Vagina (tissue), 2 donors: Measurements from ENCODE around the gene RUBCN. TPM values are rescaled to one million over a fixed set of nuclear protein-coding genes. Genes with fewer than 3 reads are reported as not detected.
A peak's percentile ranks its signal among the peaks of the same experiment; 100 is the strongest.
"Not testable (repeated sequence)": the region's sequence is repeated elsewhere in the genome, so short reads cannot be mapped to it uniquely, and the experiment has no call there.

Experiments
- DNase-seq, 2 donors: peaks; one replicate each; pipeline ENCODE4 v3.0.0-alpha.2; 2017; ENCODE audit errors: extremely low spot score in 2 of 2
- H3K27ac ChIP-seq: fragments of 200-600 bp; sonication (generic); one replicate; pipeline ENCODE4 v1.5.1; 2019
- H3K27me3 ChIP-seq: fragments of 200-600 bp; sonication (generic); one replicate; pipeline ENCODE4 v1.5.1; 2019
- H3K36me3 ChIP-seq, 2 donors: fragments of 200-600 bp; sonication (generic); one replicate each; pipeline ENCODE4 v1.5.1; 2017 to 2019
- H3K4me1 ChIP-seq: fragments of 200-600 bp; sonication (generic); one replicate; pipeline ENCODE4 v1.5.1; 2019
- H3K4me3 ChIP-seq, 2 donors: fragments of 200-600 bp; sonication (generic); 1 replicate in 1 of 2; 2 replicates in 1 of 2; pipeline ENCODE4 v1.5.1; 2016 to 2019
- H3K9me3 ChIP-seq: fragments of 200-600 bp; sonication (generic); one replicate; pipeline ENCODE4 v1.5.1; 2019
- POLR2A ChIP-seq, 2 donors: fragments of 450-650 bp; IDR thresholded peaks; one replicate each; pipeline ENCODE4 v1.6.1; 2017; ENCODE audit warnings: antibody characterized with exemption in 2 of 2, mild to moderate bottlenecking in 2 of 2, moderate library complexity in 2 of 2
- POLR2AphosphoS5 ChIP-seq, 2 donors: sonication (generic); formaldehyde crosslinking; IDR thresholded peaks; one replicate each; pipeline ENCODE4 v1.9.0; 2017; ENCODE audit warnings: antibody characterized with exemption in 2 of 2, mild to moderate bottlenecking in 2 of 2, low read depth in 1 of 2; ENCODE audit not compliant: insufficient read depth in 1 of 2
- intact Hi-C: fragments of 100-400 bp; cut with DNase I; formaldehyde crosslinking; loops from one replicate; pipeline ENCODE4 v1.15.1; 2023
- total RNA-seq: library from RNA; depleted of rRNA; stranded (reverse); fragments of >200 nt; gene quantifications from one replicate; pipeline ENCODE4 v1.2.3, GENCODE V29; 2016
- TF ChIP-seq, protein P1 (sequence below), 3 experiments: fragments of 450-650 bp in 2 of 3; fragments of 200-600 bp in 1 of 3; sonication (generic) in 1 of 3; IDR thresholded peaks; one replicate each; pipeline ENCODE4 v1.5.1; 2017 to 2019; ENCODE audit warnings: antibody characterized with exemption in 3 of 3, mild to moderate bottlenecking in 2 of 3, moderate library complexity in 2 of 3

RUBCN gene
- total RNA-seq, 1 donor from 2014 or later: 48.6 TPM

DNA sequence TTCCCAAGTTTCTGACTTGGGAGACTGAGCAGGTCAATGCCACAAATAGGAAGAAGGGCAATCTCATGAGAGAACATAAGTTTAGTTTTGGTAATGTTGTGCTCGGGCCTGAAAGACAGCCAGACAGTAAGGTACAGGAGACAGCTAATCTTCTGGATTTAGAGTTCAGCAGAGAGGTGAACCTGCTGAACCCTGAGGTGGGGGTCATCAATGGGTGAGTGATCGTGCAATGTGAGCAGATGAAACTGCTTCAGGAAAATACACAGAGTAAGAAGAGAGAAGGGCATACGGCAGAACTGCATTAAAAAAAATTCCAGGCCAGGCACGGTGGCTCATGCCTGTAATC is 23.3 kb downstream of the RUBCN start:
- TF ChIP-seq POLR2AphosphoS5 (IDR thresholded peaks at IDR 0.05; ENCODE audit: insufficient read depth in 1 of 2, low read depth in 1 of 2) (no peak), POLR2A (IDR thresholded peaks at IDR 0.05) (no peak)
- TF ChIP-seq, protein P1, sequence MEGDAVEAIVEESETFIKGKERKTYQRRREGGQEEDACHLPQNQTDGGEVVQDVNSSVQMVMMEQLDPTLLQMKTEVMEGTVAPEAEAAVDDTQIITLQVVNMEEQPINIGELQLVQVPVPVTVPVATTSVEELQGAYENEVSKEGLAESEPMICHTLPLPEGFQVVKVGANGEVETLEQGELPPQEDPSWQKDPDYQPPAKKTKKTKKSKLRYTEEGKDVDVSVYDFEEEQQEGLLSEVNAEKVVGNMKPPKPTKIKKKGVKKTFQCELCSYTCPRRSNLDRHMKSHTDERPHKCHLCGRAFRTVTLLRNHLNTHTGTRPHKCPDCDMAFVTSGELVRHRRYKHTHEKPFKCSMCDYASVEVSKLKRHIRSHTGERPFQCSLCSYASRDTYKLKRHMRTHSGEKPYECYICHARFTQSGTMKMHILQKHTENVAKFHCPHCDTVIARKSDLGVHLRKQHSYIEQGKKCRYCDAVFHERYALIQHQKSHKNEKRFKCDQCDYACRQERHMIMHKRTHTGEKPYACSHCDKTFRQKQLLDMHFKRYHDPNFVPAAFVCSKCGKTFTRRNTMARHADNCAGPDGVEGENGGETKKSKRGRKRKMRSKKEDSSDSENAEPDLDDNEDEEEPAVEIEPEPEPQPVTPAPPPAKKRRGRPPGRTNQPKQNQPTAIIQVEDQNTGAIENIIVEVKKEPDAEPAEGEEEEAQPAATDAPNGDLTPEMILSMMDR (IDR thresholded peaks at IDR 0.05): no peak
- intact Hi-C loops: no loop called here
- peak overlapping the region; percentile 92 for H3K27ac ChIP-seq

DNA sequence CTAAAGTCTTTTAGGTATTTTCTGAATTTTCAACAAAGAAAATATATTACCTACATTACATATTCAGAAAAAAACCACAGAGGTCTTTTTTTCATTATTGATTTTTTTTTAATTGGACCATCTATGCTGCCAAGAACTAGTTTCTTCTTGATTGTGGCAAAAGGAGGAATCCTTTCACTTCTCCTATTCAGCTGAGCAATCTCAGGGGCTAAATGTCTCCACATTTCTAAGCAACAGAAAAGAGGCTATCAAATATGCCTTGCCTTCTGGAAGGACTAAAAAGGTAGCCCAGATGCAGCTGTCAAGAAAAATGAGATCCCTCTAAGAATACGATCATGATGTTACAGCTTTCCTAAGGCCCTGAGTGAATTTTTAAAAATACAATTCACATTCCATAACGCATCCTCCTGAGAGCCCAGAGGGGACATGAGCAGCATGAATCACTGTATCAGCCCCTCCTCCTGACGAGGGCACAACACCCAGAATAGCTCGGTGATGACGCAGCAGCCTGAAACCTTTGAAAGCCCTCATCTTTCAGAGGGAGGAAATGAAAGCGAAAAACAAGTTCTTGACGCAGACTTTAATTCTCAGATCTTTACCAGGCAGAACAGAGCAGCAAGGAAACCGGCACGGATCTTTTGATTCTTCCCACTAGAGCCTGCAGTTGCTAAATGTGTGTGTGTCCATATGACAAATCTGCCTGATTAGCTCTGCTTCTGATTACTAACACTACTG is 24.6 kb downstream of the RUBCN start:
- Histone ChIP-seq H3K4me3 (peak overlapping the region; percentile 38 to 39), H3K36me3 (peaks cover 0 to 4% of the 10 kb centered on the region in 2 donors)
- intact Hi-C loops: no loop called here

More for the DNA sequence above, 23.3 kb downstream of the RUBCN start:
- no peak for DNase-seq
- no peaks in the 10 kb centered on the region for H3K9me3 ChIP-seq
- no peaks in the 10 kb centered on the region for H3K27me3 ChIP-seq
- peaks cover 15% of the 10 kb centered on the region for H3K4me1 ChIP-seq
- H3K36me3 ChIP-seq: peaks cover 0 to 4% of the 10 kb centered on the region in 2 donors
- H3K4me3 ChIP-seq: no peak overlapping the region

GRCh38 chr3:197710965-197711364 is 25.7 kb downstream of the RUBCN start:
- H3K27me3 ChIP-seq, DNase-seq, H3K4me3 ChIP-seq, H3K36me3 ChIP-seq, intact Hi-C loops, H3K9me3 ChIP-seq: not testable (repeated sequence)
- Histone ChIP-seq H3K27ac (peak overlapping the region; percentile 92), H3K4me1 (peaks cover 15% of the 10 kb centered on the region)

More for the DNA sequence above, 24.6 kb downstream of the RUBCN start:
- no peaks in the 10 kb centered on the region for H3K27me3 ChIP-seq
- TF ChIP-seq, protein P1 (IDR thresholded peaks at IDR 0.05): no peak
- TF ChIP-seq POLR2A (IDR thresholded peaks at IDR 0.05) (peak in 1 of 2 donors; percentile 56), POLR2AphosphoS5 (IDR thresholded peaks at IDR 0.05; ENCODE audit: insufficient read depth in 1 of 2, low read depth in 1 of 2) (peak in 1 of 2 donors; percentile 98)
- H3K27ac ChIP-seq: peak overlapping the region; percentile 92
- no peaks in the 10 kb centered on the region for H3K9me3 ChIP-seq
- peak in 1 of 2 donors; percentile 92 for DNase-seq
- H3K4me1 ChIP-seq: peaks cover 15% of the 10 kb centered on the region

- no peaks in the 10 kb centered on the region for H3K27me3 ChIP-seq
- TF ChIP-seq POLR2AphosphoS5 (IDR thresholded peaks at IDR 0.05; ENCODE audit: insufficient read depth in 1 of 2, low read depth in 1 of 2) (no peak), POLR2A (IDR thresholded peaks at IDR 0.05) (no peak)
- TF ChIP-seq, protein P1 (IDR thresholded peaks at IDR 0.05): no peak
- no peak overlapping the region for H3K4me3 ChIP-seq
- H3K4me1 ChIP-seq: peaks cover 15% of the 10 kb centered on the region
- intact Hi-C loops: no loop called here
- H3K9me3 ChIP-seq: no peaks in the 10 kb centered on the region
- H3K27ac ChIP-seq: no peak overlapping the region
- DNase-seq: no peak
- H3K36me3 ChIP-seq: peaks cover 0 to 9% of the 10 kb centered on the region in 2 donors
Measured at GRCh38 chr3:197709135-197709534, 27.6 kb downstream of the RUBCN start.

DNA sequence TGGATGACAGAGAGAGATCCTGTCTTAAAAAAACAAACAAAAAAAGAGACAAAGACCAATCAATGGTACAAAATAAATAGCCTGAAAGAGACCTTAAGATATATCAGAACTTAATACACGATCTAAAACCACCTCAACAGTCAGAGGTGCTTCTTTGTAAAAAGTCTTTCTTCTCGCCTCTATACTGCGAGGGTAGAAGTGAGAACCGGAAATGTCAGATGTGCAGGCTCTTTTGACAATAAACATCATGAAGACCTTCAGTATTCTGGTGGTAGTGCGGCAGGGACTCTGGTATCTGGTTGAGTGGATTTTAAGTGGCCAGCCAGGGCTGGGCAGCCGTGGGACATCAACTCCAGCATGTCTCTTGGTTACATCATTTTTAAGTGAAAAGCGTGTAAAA is 30.0 kb downstream of the RUBCN start:
- Histone ChIP-seq H3K27me3 (no peaks in the 10 kb centered on the region), H3K27ac (no peak overlapping the region), H3K4me3 (no peak overlapping the region), H3K36me3 (peaks cover 0 to 18% of the 10 kb centered on the region in 2 donors), H3K4me1 (no peaks in the 10 kb centered on the region), H3K9me3 (no peaks in the 10 kb centered on the region)
- no peak for DNase-seq
- intact Hi-C loops: no loop called here
- TF ChIP-seq, protein P1 (IDR thresholded peaks at IDR 0.05): no peak
- no peak for TF ChIP-seq POLR2AphosphoS5 (IDR thresholded peaks at IDR 0.05; ENCODE audit: insufficient read depth in 1 of 2, low read depth in 1 of 2)
- TF ChIP-seq POLR2A (IDR thresholded peaks at IDR 0.05): no peak
